ENCODE measurements around the gene ZNRF2. TPM values are rescaled to one million over a fixed set of nuclear protein-coding genes. Genes with fewer than 3 reads are reported as not detected.
"Not testable (repeated sequence)": the region's sequence is repeated elsewhere in the genome, so short reads cannot be mapped to it uniquely, and the experiment has no call there.

Gene ZNRF2
- total RNA-seq, 4 donors from 2014 or later = 60.8 to 83.0 (median 69.6) TPM

DNA sequence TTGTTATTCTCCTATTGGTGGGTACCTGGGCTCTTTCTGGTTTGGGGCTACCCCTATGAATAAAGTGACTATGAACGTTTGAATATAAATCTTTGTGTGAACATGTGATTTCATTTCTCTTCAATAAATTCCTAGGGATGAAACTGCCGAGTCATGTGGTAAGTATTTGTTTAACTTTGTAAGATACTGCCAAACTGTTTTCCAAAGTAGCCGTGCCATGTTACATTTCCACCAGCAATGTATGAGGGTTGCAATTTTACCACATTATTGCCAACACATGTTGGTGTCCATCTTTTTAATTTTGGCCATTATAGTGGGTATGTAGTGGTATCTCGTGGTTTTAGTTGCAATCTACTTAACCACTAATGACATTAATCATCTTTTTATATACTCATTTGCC, 94.7 kb downstream of the ZNRF2 start:
- peaks cover 5 to 7% of the 10 kb centered on the region in 2 donors for H3K9me3 ChIP-seq
- no peak overlapping the region for H3K4me3 ChIP-seq
- no peaks in the 10 kb centered on the region for H3K36me3 ChIP-seq
- intact Hi-C loops (cut with DNase I; ENCODE audit: low total_unique reads) = no loop called here
- in situ Hi-C loops (cut with MboI; ENCODE audit: low pct_ligation_motif_present in 1 of 4, low pct_unique_long_range_greater_than_20kb in 1 of 4, low sequenced_read_pairs in 3 of 4) = no loop called here
- no peak overlapping the region for H3K27ac ChIP-seq
- WGBS, 2 donors (ENCODE audit: low coverage in 1 of 2) = 67 to 70% methylated on average over 4 of the region's 4 CpGs
- no peaks in the 10 kb centered on the region for H3K4me1 ChIP-seq
- no peak for DNase-seq
- no peaks in the 10 kb centered on the region for H3K27me3 ChIP-seq
- TF ChIP-seq POLR2AphosphoS5 (IDR thresholded peaks at IDR 0.05) (no peak), EP300 (IDR thresholded peaks at IDR 0.05; ENCODE audit: low read depth) (no peak), POLR2A (IDR thresholded peaks at IDR 0.05) (no peak)
- TF ChIP-seq, protein P1, sequence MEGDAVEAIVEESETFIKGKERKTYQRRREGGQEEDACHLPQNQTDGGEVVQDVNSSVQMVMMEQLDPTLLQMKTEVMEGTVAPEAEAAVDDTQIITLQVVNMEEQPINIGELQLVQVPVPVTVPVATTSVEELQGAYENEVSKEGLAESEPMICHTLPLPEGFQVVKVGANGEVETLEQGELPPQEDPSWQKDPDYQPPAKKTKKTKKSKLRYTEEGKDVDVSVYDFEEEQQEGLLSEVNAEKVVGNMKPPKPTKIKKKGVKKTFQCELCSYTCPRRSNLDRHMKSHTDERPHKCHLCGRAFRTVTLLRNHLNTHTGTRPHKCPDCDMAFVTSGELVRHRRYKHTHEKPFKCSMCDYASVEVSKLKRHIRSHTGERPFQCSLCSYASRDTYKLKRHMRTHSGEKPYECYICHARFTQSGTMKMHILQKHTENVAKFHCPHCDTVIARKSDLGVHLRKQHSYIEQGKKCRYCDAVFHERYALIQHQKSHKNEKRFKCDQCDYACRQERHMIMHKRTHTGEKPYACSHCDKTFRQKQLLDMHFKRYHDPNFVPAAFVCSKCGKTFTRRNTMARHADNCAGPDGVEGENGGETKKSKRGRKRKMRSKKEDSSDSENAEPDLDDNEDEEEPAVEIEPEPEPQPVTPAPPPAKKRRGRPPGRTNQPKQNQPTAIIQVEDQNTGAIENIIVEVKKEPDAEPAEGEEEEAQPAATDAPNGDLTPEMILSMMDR (IDR thresholded peaks at IDR 0.05) = no peak

GRCh38 chr7:30379741-30380140, 95.3 kb downstream of the ZNRF2 start:
- intact Hi-C loops (cut with DNase I; ENCODE audit: low total_unique reads) = no loop called here
- in situ Hi-C loops (cut with MboI; ENCODE audit: low pct_ligation_motif_present in 1 of 4, low pct_unique_long_range_greater_than_20kb in 1 of 4, low sequenced_read_pairs in 3 of 4) = no loop called here
- TF ChIP-seq, protein P1 (IDR thresholded peaks at IDR 0.05) = no peak
- TF ChIP-seq EP300 (IDR thresholded peaks at IDR 0.05; ENCODE audit: low read depth) = no peak
- no peak for TF ChIP-seq POLR2A (IDR thresholded peaks at IDR 0.05)
- no peak for TF ChIP-seq POLR2AphosphoS5 (IDR thresholded peaks at IDR 0.05)

DNA sequence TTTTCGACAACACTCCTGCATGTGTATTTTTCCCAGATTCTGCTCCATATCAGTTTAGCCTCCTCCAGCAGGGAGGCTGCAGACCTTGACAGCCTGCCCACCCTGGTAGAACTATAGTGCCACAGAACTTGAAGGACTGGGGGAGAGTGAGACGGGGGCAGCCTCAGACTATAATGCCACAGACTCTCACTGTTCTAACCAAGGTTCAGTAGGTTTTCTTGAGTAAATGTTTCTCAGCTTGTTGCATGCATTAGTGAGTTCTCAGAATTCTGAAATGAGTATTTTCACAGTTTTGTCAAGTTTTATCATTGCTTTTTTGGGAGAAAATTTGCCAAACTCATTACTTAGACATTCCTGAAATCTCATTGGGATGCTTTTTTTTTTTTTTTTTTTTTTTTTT, 95.9 kb downstream of the ZNRF2 start:
- in situ Hi-C loops (cut with MboI; ENCODE audit: low pct_ligation_motif_present in 1 of 4, low pct_unique_long_range_greater_than_20kb in 1 of 4, low sequenced_read_pairs in 3 of 4) (no loop called here), intact Hi-C loops (cut with DNase I; ENCODE audit: low total_unique reads) (no loop called here)
- Histone ChIP-seq H3K27ac (no peak overlapping the region), H3K27me3 (no peaks in the 10 kb centered on the region), H3K4me1 (no peaks in the 10 kb centered on the region), H3K9me3 (peaks cover 5 to 7% of the 10 kb centered on the region in 2 donors), H3K4me3 (no peak overlapping the region), H3K36me3 (no peaks in the 10 kb centered on the region)
- DNase-seq = no peak
- no peak for TF ChIP-seq EP300 (IDR thresholded peaks at IDR 0.05; ENCODE audit: low read depth)
- TF ChIP-seq, protein P1 (IDR thresholded peaks at IDR 0.05) = no peak
- TF ChIP-seq POLR2AphosphoS5 (IDR thresholded peaks at IDR 0.05) = no peak
- TF ChIP-seq POLR2A (IDR thresholded peaks at IDR 0.05) = no peak
- 92% methylated on average over 2 of the region's 2 CpGs; no CpG with 5 or more reads in 1 of the 2 donors for WGBS, 2 donors (ENCODE audit: low coverage in 1 of 2)

More at GRCh38 chr7:30379741-30380140, 95.3 kb downstream of the ZNRF2 start:
- Histone ChIP-seq H3K27me3 (no peaks in the 10 kb centered on the region), H3K27ac (no peak overlapping the region), H3K9me3 (peaks cover 5 to 7% of the 10 kb centered on the region in 2 donors), H3K4me3 (no peak overlapping the region), H3K36me3 (no peaks in the 10 kb centered on the region), H3K4me1 (no peaks in the 10 kb centered on the region)
- no peak for DNase-seq
- WGBS, 2 donors (ENCODE audit: low coverage in 1 of 2) = 75 to 78% methylated on average over 4 of the region's 4 CpGs

- intact Hi-C loops (cut with DNase I; ENCODE audit: low total_unique reads); H3K4me3 ChIP-seq; H3K27ac ChIP-seq; H3K36me3 ChIP-seq; in situ Hi-C loops (cut with MboI; ENCODE audit: low pct_ligation_motif_present in 1 of 4, low pct_unique_long_range_greater_than_20kb in 1 of 4, low sequenced_read_pairs in 3 of 4); H3K27me3 ChIP-seq; H3K4me1 ChIP-seq; DNase-seq; H3K9me3 ChIP-seq: not testable (repeated sequence)
- 100% methylated on average over 3 to 4 of the region's 4 CpGs for WGBS, 2 donors (ENCODE audit: low coverage in 1 of 2)
Measured at GRCh38 chr7:30380824-30381223, 96.4 kb downstream of the ZNRF2 start.

GRCh38 chr7:30382607-30383006, 98.2 kb downstream of the ZNRF2 start:
- DNase-seq = no peak
- Histone ChIP-seq H3K4me3 (no peak overlapping the region), H3K36me3 (no peaks in the 10 kb centered on the region), H3K9me3 (peaks cover 5 to 7% of the 10 kb centered on the region in 2 donors), H3K27me3 (no peaks in the 10 kb centered on the region), H3K27ac (no peak overlapping the region), H3K4me1 (no peaks in the 10 kb centered on the region)
- in situ Hi-C loops (cut with MboI; ENCODE audit: low pct_ligation_motif_present in 1 of 4, low pct_unique_long_range_greater_than_20kb in 1 of 4, low sequenced_read_pairs in 3 of 4) = no loop called here
- 39 to 88% methylated on average over 1 of the region's 1 CpG for WGBS, 2 donors (ENCODE audit: low coverage in 1 of 2)
- intact Hi-C loops (cut with DNase I; ENCODE audit: low total_unique reads) = no loop called here
- TF ChIP-seq EP300 (IDR thresholded peaks at IDR 0.05; ENCODE audit: low read depth) (no peak), POLR2A (IDR thresholded peaks at IDR 0.05) (no peak), POLR2AphosphoS5 (IDR thresholded peaks at IDR 0.05) (no peak)
- TF ChIP-seq, protein P1 (IDR thresholded peaks at IDR 0.05) = no peak

Data from transverse colon (tissue), 4 donors.